ENCODE measurements around the gene KCNK3. TPM values are rescaled to one million over a fixed set of nuclear protein-coding genes. Genes with fewer than 3 reads are reported as not detected.
"Not testable (repeated sequence)": the region's sequence is repeated elsewhere in the genome, so short reads cannot be mapped to it uniquely, and the experiment has no call there.

The KCNK3 gene
- total RNA-seq, 1 donor from 2014 or later, result 1.9 TPM

DNA sequence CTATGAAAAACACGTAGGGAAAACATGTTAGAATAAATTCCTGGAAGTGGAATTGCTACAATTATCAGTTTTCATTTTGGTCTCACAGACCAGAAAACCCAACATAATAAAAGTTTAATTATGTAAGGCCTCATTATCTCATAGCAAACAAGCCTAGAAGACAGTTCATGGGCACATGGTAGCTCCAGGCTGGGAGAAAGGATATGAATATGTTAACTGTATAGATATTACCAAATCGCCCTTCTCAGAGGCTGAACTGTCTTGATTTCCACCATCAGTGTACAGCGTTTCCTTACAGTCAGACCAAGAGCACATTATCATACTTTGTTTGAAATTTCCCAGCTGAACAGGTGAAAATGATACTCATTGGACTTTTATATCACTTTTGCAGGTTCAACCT lies 54.4 kb downstream of the KCNK3 start:
- FAIRE-seq (no peak), DNase-seq (ENCODE audit: low read depth) (no peak)
- Histone ChIP-seq H4K20me1 (ENCODE audit: insufficient read depth, low read length) (no peaks in the 10 kb centered on the region), H3K79me2 (ENCODE audit: insufficient read depth, low read length) (no peaks in the 10 kb centered on the region), H2AFZ (ENCODE audit: low read depth, low read length) (no peak overlapping the region), H3K9me3 (ENCODE audit: insufficient read depth, low read depth, low read length) (no peaks in the 10 kb centered on the region), H3K36me3 (ENCODE audit: insufficient read depth, low read length) (no peaks in the 10 kb centered on the region), H3K9ac (ENCODE audit: low read length) (no peak overlapping the region), H3K4me2 (ENCODE audit: low read length) (no peak overlapping the region), H3K4me1 (ENCODE audit: insufficient read depth, low read length) (no peaks in the 10 kb centered on the region), H3K27ac (ENCODE audit: low read depth, low read length) (no peak overlapping the region), H3K4me3 (ENCODE audit: insufficient read depth, low read depth, low read length) (no peak overlapping the region), H3K27me3 (ENCODE audit: insufficient read depth, low read length) (no peaks in the 10 kb centered on the region)
- no peaks in the 10 kb centered on the region for H3K36me3 Mint-ChIP-seq (ENCODE audit: low read depth, unreplicated experiment)
- TF ChIP-seq, protein P1, sequence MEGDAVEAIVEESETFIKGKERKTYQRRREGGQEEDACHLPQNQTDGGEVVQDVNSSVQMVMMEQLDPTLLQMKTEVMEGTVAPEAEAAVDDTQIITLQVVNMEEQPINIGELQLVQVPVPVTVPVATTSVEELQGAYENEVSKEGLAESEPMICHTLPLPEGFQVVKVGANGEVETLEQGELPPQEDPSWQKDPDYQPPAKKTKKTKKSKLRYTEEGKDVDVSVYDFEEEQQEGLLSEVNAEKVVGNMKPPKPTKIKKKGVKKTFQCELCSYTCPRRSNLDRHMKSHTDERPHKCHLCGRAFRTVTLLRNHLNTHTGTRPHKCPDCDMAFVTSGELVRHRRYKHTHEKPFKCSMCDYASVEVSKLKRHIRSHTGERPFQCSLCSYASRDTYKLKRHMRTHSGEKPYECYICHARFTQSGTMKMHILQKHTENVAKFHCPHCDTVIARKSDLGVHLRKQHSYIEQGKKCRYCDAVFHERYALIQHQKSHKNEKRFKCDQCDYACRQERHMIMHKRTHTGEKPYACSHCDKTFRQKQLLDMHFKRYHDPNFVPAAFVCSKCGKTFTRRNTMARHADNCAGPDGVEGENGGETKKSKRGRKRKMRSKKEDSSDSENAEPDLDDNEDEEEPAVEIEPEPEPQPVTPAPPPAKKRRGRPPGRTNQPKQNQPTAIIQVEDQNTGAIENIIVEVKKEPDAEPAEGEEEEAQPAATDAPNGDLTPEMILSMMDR (IDR thresholded peaks at IDR 0.05; ENCODE audit: insufficient read depth, low read depth, low read length), result no peak
- TF ChIP-seq EZH2 (IDR thresholded peaks at IDR 0.05; ENCODE audit: insufficient read depth, low read length), result no peak
- H3K4me1 Mint-ChIP-seq (ENCODE audit: low read depth, unreplicated experiment), result peaks cover 4% of the 10 kb centered on the region
- no peak overlapping the region for H3K4me3 Mint-ChIP-seq (ENCODE audit: unreplicated experiment)
- H3K9me3 Mint-ChIP-seq (ENCODE audit: unreplicated experiment), result peaks cover 4% of the 10 kb centered on the region
- peaks cover 23% of the 10 kb centered on the region for H3K27me3 Mint-ChIP-seq (ENCODE audit: low read depth, unreplicated experiment)
- no peak overlapping the region for H3K27ac Mint-ChIP-seq (ENCODE audit: unreplicated experiment)

DNA sequence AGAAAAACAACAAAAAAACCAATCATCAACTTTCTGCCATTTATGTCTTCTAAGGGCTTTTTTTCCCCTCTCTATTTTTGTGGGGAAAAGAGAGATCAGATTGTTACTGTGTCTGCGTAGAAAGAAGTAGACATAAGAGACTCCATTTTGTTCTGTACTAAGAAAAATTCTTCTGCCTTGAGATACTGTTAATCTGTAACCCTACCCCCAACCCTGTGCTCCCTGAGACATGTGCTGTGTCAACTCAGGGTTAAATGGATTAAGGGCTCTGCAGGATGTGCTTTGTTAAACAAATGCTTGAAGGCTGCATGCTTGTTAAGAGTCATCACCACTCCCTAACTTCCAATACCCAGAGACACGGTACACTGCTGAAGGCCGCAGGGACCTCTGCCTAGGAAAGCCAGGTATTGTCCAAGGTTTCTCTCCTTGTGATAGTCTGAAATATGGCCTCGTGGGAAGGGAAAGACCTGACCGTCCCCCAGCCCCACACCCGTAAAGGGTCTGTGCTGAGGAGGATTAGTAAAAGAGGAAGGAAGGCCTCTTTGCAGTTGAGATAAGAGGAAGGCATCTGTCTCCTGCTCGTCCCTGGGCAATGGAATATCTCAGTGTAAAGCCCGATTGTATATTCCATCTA lies 57.4 kb downstream of the KCNK3 start:
- not testable (repeated sequence) for H3K27ac ChIP-seq (ENCODE audit: low read depth, low read length); H4K20me1 ChIP-seq (ENCODE audit: insufficient read depth, low read length); H3K9ac ChIP-seq (ENCODE audit: low read length); H3K4me3 ChIP-seq (ENCODE audit: insufficient read depth, low read depth, low read length); H3K36me3 ChIP-seq (ENCODE audit: insufficient read depth, low read length); H3K4me1 Mint-ChIP-seq (ENCODE audit: low read depth, unreplicated experiment); H3K27me3 Mint-ChIP-seq (ENCODE audit: low read depth, unreplicated experiment); H3K4me3 Mint-ChIP-seq (ENCODE audit: unreplicated experiment); H3K9me3 ChIP-seq (ENCODE audit: insufficient read depth, low read depth, low read length); H3K79me2 ChIP-seq (ENCODE audit: insufficient read depth, low read length); FAIRE-seq; H3K9me3 Mint-ChIP-seq (ENCODE audit: unreplicated experiment); H3K36me3 Mint-ChIP-seq (ENCODE audit: low read depth, unreplicated experiment); H3K4me2 ChIP-seq (ENCODE audit: low read length); H3K4me1 ChIP-seq (ENCODE audit: insufficient read depth, low read length); H2AFZ ChIP-seq (ENCODE audit: low read depth, low read length); H3K27me3 ChIP-seq (ENCODE audit: insufficient read depth, low read length)
- peak; percentile 10 for DNase-seq (ENCODE audit: low read depth)
- H3K27ac Mint-ChIP-seq (ENCODE audit: unreplicated experiment), result peak overlapping the region; percentile 91

DNA sequence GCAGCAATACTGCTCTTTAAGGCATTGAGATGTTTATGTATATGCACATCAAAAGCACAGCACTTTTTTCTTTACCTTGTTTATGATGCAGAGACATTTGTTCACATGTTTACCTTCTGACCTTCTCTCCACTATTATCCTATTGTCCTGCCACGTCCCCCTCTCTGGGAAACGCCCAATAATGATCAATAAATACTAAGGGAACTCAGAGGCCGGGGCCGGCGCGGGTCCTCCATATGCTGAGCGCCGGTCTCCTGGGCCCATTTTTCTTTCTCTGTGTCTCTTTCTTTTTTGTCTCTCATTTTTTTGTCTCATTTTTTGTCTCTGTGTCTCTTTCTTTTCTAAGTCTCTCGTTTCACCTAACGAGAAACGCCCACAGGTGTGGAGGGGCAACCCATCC lies 57.9 kb downstream of the KCNK3 start:
- not testable (repeated sequence) for H3K9me3 Mint-ChIP-seq (ENCODE audit: unreplicated experiment); H2AFZ ChIP-seq (ENCODE audit: low read depth, low read length); H3K79me2 ChIP-seq (ENCODE audit: insufficient read depth, low read length); H3K27me3 ChIP-seq (ENCODE audit: insufficient read depth, low read length); H3K4me1 ChIP-seq (ENCODE audit: insufficient read depth, low read length); H3K36me3 Mint-ChIP-seq (ENCODE audit: low read depth, unreplicated experiment); H3K9me3 ChIP-seq (ENCODE audit: insufficient read depth, low read depth, low read length); H3K4me2 ChIP-seq (ENCODE audit: low read length); H3K27ac ChIP-seq (ENCODE audit: low read depth, low read length); H3K27me3 Mint-ChIP-seq (ENCODE audit: low read depth, unreplicated experiment); DNase-seq (ENCODE audit: low read depth); H3K4me3 ChIP-seq (ENCODE audit: insufficient read depth, low read depth, low read length); H3K4me1 Mint-ChIP-seq (ENCODE audit: low read depth, unreplicated experiment); H4K20me1 ChIP-seq (ENCODE audit: insufficient read depth, low read length); H3K36me3 ChIP-seq (ENCODE audit: insufficient read depth, low read length); H3K9ac ChIP-seq (ENCODE audit: low read length); H3K4me3 Mint-ChIP-seq (ENCODE audit: unreplicated experiment); FAIRE-seq
- peak overlapping the region; percentile 91 for H3K27ac Mint-ChIP-seq (ENCODE audit: unreplicated experiment)

All from astrocyte (in vitro differentiated cells and primary cell).